DOHH2 (cell line): Measurements from ENCODE around the gene GXYLT2.

Experiments used
- EZH2phosphoT487 ChIP-seq: fragments of 200-600 bp; sonication (generic); IDR thresholded peaks from 2 replicates; pipeline ENCODE4 v1.6.1; 2017; ENCODE audit warnings: borderline replicate concordance, mild to moderate bottlenecking, antibody characterized with exemption, low read length, moderate library complexity, mixed read lengths
- TF ChIP-seq, protein P1 (sequence below): fragments of 200-600 bp; sonication (generic); IDR thresholded peaks from one replicate; pipeline ENCODE4 v1.5.1; 2014; ENCODE audit warnings: antibody characterized with exemption, mild to moderate bottlenecking, low read depth, low read length; ENCODE audit not compliant: poor library complexity, severe bottlenecking

DNA sequence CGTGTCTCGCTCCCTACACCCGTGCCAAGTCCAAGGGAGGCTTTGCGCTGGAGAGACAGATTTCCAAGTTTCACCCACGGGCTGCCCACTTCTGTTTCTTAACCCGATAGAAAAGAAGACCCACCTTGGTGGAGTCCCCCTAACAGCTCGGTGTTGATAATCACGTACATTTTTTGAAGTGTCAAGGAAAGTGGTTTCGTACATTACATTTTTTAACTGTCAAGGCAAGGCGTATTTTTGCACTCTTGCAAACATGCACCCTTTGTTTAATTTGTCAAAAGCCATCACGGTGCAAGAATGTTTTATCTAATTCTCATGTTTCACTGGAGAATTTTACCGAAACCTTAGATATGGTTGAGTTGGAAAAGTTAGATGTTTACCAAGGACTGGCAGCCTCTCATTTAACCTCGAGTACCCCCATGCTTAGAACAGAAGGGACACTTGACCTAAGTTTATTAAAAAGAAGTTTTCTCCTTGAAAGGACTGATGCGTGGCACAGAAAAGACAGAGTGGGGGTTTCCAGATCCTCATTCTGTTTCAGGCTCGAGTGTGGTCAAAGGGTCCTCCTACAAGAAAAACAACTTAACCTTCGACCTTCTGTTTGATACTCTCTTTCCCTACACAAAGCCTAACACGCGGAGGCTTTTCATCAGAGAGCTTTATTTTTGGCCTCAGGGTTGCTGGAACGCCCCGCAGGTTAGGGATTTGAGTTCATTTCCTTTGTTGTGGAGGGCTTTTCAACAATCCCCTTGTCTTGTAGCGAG is 882 bp downstream of the GXYLT2 start:
- TF ChIP-seq, protein P1, sequence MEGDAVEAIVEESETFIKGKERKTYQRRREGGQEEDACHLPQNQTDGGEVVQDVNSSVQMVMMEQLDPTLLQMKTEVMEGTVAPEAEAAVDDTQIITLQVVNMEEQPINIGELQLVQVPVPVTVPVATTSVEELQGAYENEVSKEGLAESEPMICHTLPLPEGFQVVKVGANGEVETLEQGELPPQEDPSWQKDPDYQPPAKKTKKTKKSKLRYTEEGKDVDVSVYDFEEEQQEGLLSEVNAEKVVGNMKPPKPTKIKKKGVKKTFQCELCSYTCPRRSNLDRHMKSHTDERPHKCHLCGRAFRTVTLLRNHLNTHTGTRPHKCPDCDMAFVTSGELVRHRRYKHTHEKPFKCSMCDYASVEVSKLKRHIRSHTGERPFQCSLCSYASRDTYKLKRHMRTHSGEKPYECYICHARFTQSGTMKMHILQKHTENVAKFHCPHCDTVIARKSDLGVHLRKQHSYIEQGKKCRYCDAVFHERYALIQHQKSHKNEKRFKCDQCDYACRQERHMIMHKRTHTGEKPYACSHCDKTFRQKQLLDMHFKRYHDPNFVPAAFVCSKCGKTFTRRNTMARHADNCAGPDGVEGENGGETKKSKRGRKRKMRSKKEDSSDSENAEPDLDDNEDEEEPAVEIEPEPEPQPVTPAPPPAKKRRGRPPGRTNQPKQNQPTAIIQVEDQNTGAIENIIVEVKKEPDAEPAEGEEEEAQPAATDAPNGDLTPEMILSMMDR, result no peak
- peak; percentile 78; the same call in 1 of the 2 replicates for TF ChIP-seq EZH2phosphoT487
